Measurements from ENCODE around the gene ACBD4. TPM values are rescaled to one million over a fixed set of nuclear protein-coding genes. Genes with fewer than 3 reads are reported as not detected.

The ACBD4 gene
- total and polyA plus RNA-seq, 10 of the 15 experiments (the other 5 are each of a cell fraction or from before 2014, with no cell fraction given): 0.20 to 13.8 (median 6.9) TPM

DNA sequence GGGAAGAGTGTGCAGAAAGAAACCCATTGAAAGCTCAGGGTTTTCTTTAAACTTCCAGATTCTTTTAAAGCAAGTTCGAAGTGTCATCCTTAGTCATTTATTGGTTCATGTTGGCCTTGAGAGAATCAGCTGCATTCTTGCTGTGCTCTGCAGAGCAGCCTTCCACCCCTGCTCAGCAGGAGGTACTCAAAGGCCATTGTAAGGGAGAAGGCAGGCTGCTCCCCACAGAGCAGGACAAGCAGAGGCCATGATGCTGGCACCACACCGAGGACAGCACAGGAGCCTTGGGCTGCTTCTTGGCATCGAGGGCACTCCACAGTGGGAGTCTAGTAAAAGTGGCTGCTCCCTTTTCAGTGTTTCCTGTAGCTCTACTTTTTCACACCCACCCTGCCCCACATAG lies 44.8 kb upstream of the ACBD4 start:
- ChIA-PET CTCF (interaction anchor here (0.9 to 1.0 kb wide), 2 partner anchors 14 to 171 kb away, joined by 3 read pairs; no protein-coding TSS in a partner anchor), POLR2A (interaction anchor here (0.6 kb wide), 1 partner anchor 58 kb away, joined by 3 read pairs; no protein-coding TSS in a partner anchor), SMC1A (ENCODE audit: uncharacterized antibody, unreplicated experiment) (no interaction called here), RAD21 (ENCODE audit: unreplicated experiment) (no interaction called here)
- Histone ChIP-seq H3K4me2 (ENCODE audit: control insufficient read depth, insufficient read depth) (no peak overlapping the region), H3K27me3 (replicated peaks in 1 of 2; ENCODE audit: control insufficient read depth in 2 of 2, insufficient read depth in 2 of 2, low read length in 1 of 2) (no peaks in the 10 kb centered on the region), H3K4me3 (no peak overlapping the region), H2AFZ (ENCODE audit: control insufficient read depth, low read depth, low read length) (no peak overlapping the region), H3K9ac (ENCODE audit: control insufficient read depth, insufficient read depth, low read length) (no peak overlapping the region), H3K79me2 (ENCODE audit: control insufficient read depth, insufficient read depth, low read length) (no peaks in the 10 kb centered on the region), H3K36me3 (ENCODE audit: control insufficient read depth in 2 of 2, insufficient read depth in 2 of 2, low read length in 1 of 2) (peaks cover 34 to 52% of the 10 kb centered on the region in 2 experiments), H3K27ac (ENCODE audit: control insufficient read depth, insufficient read depth) (no peak overlapping the region), H4K20me1 (ENCODE audit: control insufficient read depth, insufficient read depth) (no peaks in the 10 kb centered on the region), H3K4me1 (ENCODE audit: control insufficient read depth, insufficient read depth, low read length) (peaks cover 6% of the 10 kb centered on the region), H3K9me3 (replicated peaks; ENCODE audit: control insufficient read depth, insufficient read depth, low read length) (no peaks in the 10 kb centered on the region)
- in situ Hi-C loops (cut with MboI): no loop called here
- FAIRE-seq: no peak
- DNase-seq (ENCODE audit: low read depth, low spot score): no peak
- TF ChIP-seq MYB (IDR thresholded peaks at IDR 0.05; ENCODE audit: borderline replicate concordance, low read depth, low read length) (no peak), KLF5 (IDR thresholded peaks at IDR 0.05; ENCODE audit: partially characterized antibody) (no peak), POU2F2 (IDR thresholded peaks at IDR 0.05; ENCODE audit: borderline replicate concordance, low read depth, low read length) (no peak), RCOR1 (conservative IDR thresholded peaks at IDR 0.05; ENCODE audit: low read depth, low read length) (no peak), HCFC1 (IDR thresholded peaks at IDR 0.05; ENCODE audit: low read length) (no peak), CHD4 (IDR thresholded peaks at IDR 0.05) (no peak), POLR2A (IDR thresholded peaks at IDR 0.05; ENCODE audit: low read depth, low read length) (no peak), BRCA1 (IDR thresholded peaks at IDR 0.05; ENCODE audit: low read depth, low read length) (no peak), HDAC6 (IDR thresholded peaks at IDR 0.05; ENCODE audit: unreplicated experiment) (no peak), SIN3A (IDR thresholded peaks at IDR 0.05; ENCODE audit: low read depth, low read length) (no peak), NFYB (IDR thresholded peaks at IDR 0.05; ENCODE audit: insufficient read depth, low read depth, low read length) (no peak), ESRRA (IDR thresholded peaks at IDR 0.05; ENCODE audit: low read length) (no peak), PAX8 (IDR thresholded peaks at IDR 0.05) (no peak), TAF1 (IDR thresholded peaks at IDR 0.05; ENCODE audit: borderline replicate concordance, low read depth, low read length) (no peak)
- TF ChIP-seq, protein P1, sequence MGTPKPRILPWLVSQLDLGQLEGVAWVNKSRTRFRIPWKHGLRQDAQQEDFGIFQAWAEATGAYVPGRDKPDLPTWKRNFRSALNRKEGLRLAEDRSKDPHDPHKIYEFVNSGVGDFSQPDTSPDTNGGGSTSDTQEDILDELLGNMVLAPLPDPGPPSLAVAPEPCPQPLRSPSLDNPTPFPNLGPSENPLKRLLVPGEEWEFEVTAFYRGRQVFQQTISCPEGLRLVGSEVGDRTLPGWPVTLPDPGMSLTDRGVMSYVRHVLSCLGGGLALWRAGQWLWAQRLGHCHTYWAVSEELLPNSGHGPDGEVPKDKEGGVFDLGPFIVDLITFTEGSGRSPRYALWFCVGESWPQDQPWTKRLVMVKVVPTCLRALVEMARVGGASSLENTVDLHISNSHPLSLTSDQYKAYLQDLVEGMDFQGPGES (IDR thresholded peaks at IDR 0.05): no peak
- ATAC-seq: no peak
- intact Hi-C loops (cut with micrococcal nuclease; ENCODE audit: unreplicated experiment): no loop called here
- WGBS (ENCODE audit: insufficient coverage, insufficient replicate concordance, low lambda C conversion rate, missing lambda C conversion rate): 100% methylated on average over 3 of the region's 3 CpGs
- BruUV-seq (replicated peaks): no TSS peak

All from GM12878 (cell line).